Mucosa of rectum (tissue), 2 donors: Measurements from ENCODE around the gene CNPY2.
A peak's percentile ranks its signal among the peaks of the same experiment; 100 is the strongest.

Experiments
- H3K27ac ChIP-seq, 2 donors: one replicate each; pipeline ENCODE4 v1.7.0; 2013; ENCODE audit warnings: inconsistent platforms in 2 of 2, low read depth in 2 of 2, low read length in 2 of 2
- H3K27me3 ChIP-seq, 2 donors: one replicate each; pipeline ENCODE4 v1.7.0; 2013; ENCODE audit warnings: low read length in 2 of 2; ENCODE audit not compliant: control insufficient read depth in 2 of 2, insufficient read depth in 2 of 2
- H3K36me3 ChIP-seq, 2 donors: one replicate each; pipeline ENCODE4 v1.7.0; 2013; ENCODE audit warnings: low read length in 2 of 2; ENCODE audit not compliant: control insufficient read depth in 2 of 2, insufficient read depth in 2 of 2
- H3K4me1 ChIP-seq, 2 donors: one replicate each; pipeline ENCODE4 v1.7.0; 2013; ENCODE audit warnings: low read length in 2 of 2, mild to moderate bottlenecking in 1 of 2; ENCODE audit not compliant: control insufficient read depth in 2 of 2, insufficient read depth in 2 of 2
- H3K4me3 ChIP-seq, 2 donors: one replicate each; pipeline ENCODE4 v1.7.0; 2013; ENCODE audit warnings: low read length in 2 of 2
- H3K9ac ChIP-seq, 2 donors: one replicate each; pipeline ENCODE4 v1.7.0; 2013; ENCODE audit warnings: low read length in 2 of 2, low read depth in 1 of 2, mild to moderate bottlenecking in 1 of 2
- H3K9me3 ChIP-seq, 2 donors: one replicate each; pipeline ENCODE4 v1.7.0; 2013; ENCODE audit warnings: low read length in 2 of 2; ENCODE audit not compliant: control insufficient read depth in 2 of 2
- donor health status: healthy.
- donor health status: Normal muscosa, but diverticular disease.

The CNPY2 gene

GRCh38 chr12:56315622-56316473 lies at the start of gene CNPY2:
TSS of gene CNPY2 (minus strand) at chr12:56315988. CDS start at chr12:56315217, 771 bp downstream.
- Histone ChIP-seq H3K9me3 (no peaks in the 10 kb centered on the region), H3K4me3 (peak within 1 kb of the TSS; percentile 97 to 99), H3K4me1 (peaks cover 14 to 15% of the 10 kb centered on the region in 2 donors), H3K27ac (peak within 1 kb of the TSS; percentile 97 to 98), H3K27me3 (no peaks in the 10 kb centered on the region), H3K9ac (peak within 1 kb of the TSS; percentile 85 to 95), H3K36me3 (peaks cover 20 to 25% of the 10 kb centered on the region in 2 donors)

- Histone ChIP-seq H3K9me3 (no peaks in the 10 kb centered on the region), H3K36me3 (no peaks in the 10 kb centered on the region)
Measured at GRCh38 chr12:56362130-56363059, 46.6 kb upstream of the CNPY2 start, which contains the start of gene APOF. TSS of gene APOF (minus strand) at chr12:56362857. CDS start at chr12:56362745, 112 bp downstream.

GRCh38 chr12:56361487-56362129 lies 45.8 kb upstream of the CNPY2 start:
- H3K36me3 ChIP-seq: no peaks in the 10 kb centered on the region
- no peak overlapping the region for H3K27ac ChIP-seq
- H3K9me3 ChIP-seq: no peaks in the 10 kb centered on the region
- no peaks in the 10 kb centered on the region for H3K27me3 ChIP-seq
- H3K4me3 ChIP-seq: no peak overlapping the region
- peaks cover 5 to 10% of the 10 kb centered on the region in 2 donors for H3K4me1 ChIP-seq
- no peak overlapping the region for H3K9ac ChIP-seq

More at GRCh38 chr12:56362130-56363059, 46.6 kb upstream of the CNPY2 start, which contains the start of gene APOF:
- Histone ChIP-seq H3K27ac (no peak within 1 kb of the TSS), H3K27me3 (no peaks in the 10 kb centered on the region), H3K4me3 (no peak within 1 kb of the TSS), H3K4me1 (peaks cover 5 to 10% of the 10 kb centered on the region in 2 donors), H3K9ac (no peak within 1 kb of the TSS)

- H3K27me3 ChIP-seq: no peaks in the 10 kb centered on the region
- H3K9ac ChIP-seq: peak within 1 kb of the TSS; percentile 82 to 93
- H3K4me3 ChIP-seq: peak within 1 kb of the TSS; percentile 90 to 99
- peak within 1 kb of the TSS; percentile 80 to 86 for H3K27ac ChIP-seq
- no peaks in the 10 kb centered on the region for H3K9me3 ChIP-seq
- H3K4me1 ChIP-seq: peaks cover 5 to 10% of the 10 kb centered on the region in 2 donors
- H3K36me3 ChIP-seq: peaks cover 13 to 15% of the 10 kb centered on the region in 2 donors
Measured at GRCh38 chr12:56359851-56360767, 44.3 kb upstream of the CNPY2 start, which contains the start of gene STAT2. TSS of gene STAT2 (minus strand) at chr12:56360107. CDS start at chr12:56356571, 3,536 bp downstream.

- H3K9ac ChIP-seq: peak overlapping the region; percentile 66 to 93
- H3K27ac ChIP-seq: peak overlapping the region; percentile 41 to 82
- peaks cover 24 to 26% of the 10 kb centered on the region in 2 donors for H3K36me3 ChIP-seq
- no peaks in the 10 kb centered on the region for H3K27me3 ChIP-seq
- no peaks in the 10 kb centered on the region for H3K9me3 ChIP-seq
- H3K4me1 ChIP-seq: peaks cover 5 to 10% of the 10 kb centered on the region in 2 donors
- peak overlapping the region; percentile 90 to 99 for H3K4me3 ChIP-seq
Measured at GRCh38 chr12:56358836-56359532, 43.2 kb upstream of the CNPY2 start.

- Histone ChIP-seq H3K27me3 (no peaks in the 10 kb centered on the region), H3K27ac (no peak overlapping the region), H3K36me3 (peaks cover 65 to 78% of the 10 kb centered on the region in 2 donors), H3K4me1 (no peaks in the 10 kb centered on the region), H3K9ac (no peak overlapping the region), H3K9me3 (no peaks in the 10 kb centered on the region), H3K4me3 (no peak overlapping the region)
Measured at GRCh38 chr12:56351325-56351724, 35.5 kb upstream of the CNPY2 start.

- Histone ChIP-seq H3K36me3 (peaks cover 64 to 78% of the 10 kb centered on the region in 2 donors), H3K9me3 (no peaks in the 10 kb centered on the region), H3K27me3 (no peaks in the 10 kb centered on the region), H3K4me1 (no peaks in the 10 kb centered on the region), H3K4me3 (no peak overlapping the region), H3K9ac (no peak overlapping the region), H3K27ac (no peak overlapping the region)
Measured at GRCh38 chr12:56350662-56351061, 34.9 kb upstream of the CNPY2 start.

- H3K27ac ChIP-seq: no peak overlapping the region
- H3K27me3 ChIP-seq: no peaks in the 10 kb centered on the region
- H3K9me3 ChIP-seq: no peaks in the 10 kb centered on the region
- H3K4me1 ChIP-seq: no peaks in the 10 kb centered on the region
- H3K9ac ChIP-seq: no peak overlapping the region
- H3K36me3 ChIP-seq: peaks cover 55 to 70% of the 10 kb centered on the region in 2 donors
- no peak overlapping the region for H3K4me3 ChIP-seq
Measured at GRCh38 chr12:56348776-56349175, 33.0 kb upstream of the CNPY2 start.
